Keratinocyte (primary cell): ENCODE results near the gene CACNG4.

Source experiments
- EZH2 ChIP-seq: IDR thresholded peaks from one replicate; pipeline ENCODE4 v1.6.1; 2012; ENCODE audit warnings: inconsistent platforms, mild to moderate bottlenecking, low read length, moderate library complexity
- TF ChIP-seq, protein P1 (sequence below), 3 experiments: IDR thresholded peaks in 1 of 3; conservative IDR thresholded peaks in 1 of 3; optimal IDR thresholded peaks in 1 of 3; 2 replicates in 2 of 3; 3 replicates in 1 of 3; pipeline versions ENCODE3 to v1.5.1; 2011; ENCODE audit warnings: low read length in 3 of 3, mild to moderate bottlenecking in 3 of 3, moderate library complexity in 2 of 3, control low read depth in 1 of 3, inconsistent platforms in 1 of 3; ENCODE audit not compliant: insufficient read depth in 2 of 3; ENCODE audit errors: extremely low read depth in 1 of 3

DNA sequence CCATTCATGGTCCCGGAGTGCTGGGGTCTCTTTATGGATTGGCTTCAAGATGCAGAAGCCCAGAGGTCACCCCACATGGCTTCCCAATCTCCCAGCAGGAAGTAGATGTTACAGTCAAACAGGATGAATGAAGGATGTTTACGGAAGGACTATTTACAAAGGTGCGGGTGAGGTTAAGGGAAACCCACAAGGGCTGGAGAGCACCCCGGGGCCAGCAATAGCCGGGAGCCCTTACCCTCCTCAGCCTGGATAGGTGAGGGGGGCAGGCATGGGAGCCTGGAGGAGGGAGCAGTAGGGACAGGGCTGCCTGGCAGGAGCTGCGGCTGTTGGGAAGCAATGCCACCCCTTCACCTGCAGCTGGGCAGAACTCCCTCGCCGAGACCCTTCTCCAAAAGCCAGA, 55.3 kb downstream of the CACNG4 start:
- TF ChIP-seq, protein P1, sequence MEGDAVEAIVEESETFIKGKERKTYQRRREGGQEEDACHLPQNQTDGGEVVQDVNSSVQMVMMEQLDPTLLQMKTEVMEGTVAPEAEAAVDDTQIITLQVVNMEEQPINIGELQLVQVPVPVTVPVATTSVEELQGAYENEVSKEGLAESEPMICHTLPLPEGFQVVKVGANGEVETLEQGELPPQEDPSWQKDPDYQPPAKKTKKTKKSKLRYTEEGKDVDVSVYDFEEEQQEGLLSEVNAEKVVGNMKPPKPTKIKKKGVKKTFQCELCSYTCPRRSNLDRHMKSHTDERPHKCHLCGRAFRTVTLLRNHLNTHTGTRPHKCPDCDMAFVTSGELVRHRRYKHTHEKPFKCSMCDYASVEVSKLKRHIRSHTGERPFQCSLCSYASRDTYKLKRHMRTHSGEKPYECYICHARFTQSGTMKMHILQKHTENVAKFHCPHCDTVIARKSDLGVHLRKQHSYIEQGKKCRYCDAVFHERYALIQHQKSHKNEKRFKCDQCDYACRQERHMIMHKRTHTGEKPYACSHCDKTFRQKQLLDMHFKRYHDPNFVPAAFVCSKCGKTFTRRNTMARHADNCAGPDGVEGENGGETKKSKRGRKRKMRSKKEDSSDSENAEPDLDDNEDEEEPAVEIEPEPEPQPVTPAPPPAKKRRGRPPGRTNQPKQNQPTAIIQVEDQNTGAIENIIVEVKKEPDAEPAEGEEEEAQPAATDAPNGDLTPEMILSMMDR (optimal IDR thresholded peaks at IDR 0.05 in 1 of 3, IDR thresholded peaks at IDR 0.05 in 1 of 3, conservative IDR thresholded peaks at IDR 0.05 in 1 of 3; ENCODE audit: extremely low read depth in 1 of 3, insufficient read depth in 2 of 3, low read length in 3 of 3), result no peak
- TF ChIP-seq EZH2, result no peak
